CD4-positive, alpha-beta T cell treated with Interleukin-6 at 100 ng/mL for 8 hours (primary cell): Measurements from ENCODE around the gene NCOA7.
"Not testable (repeated sequence)": the region's sequence is repeated elsewhere in the genome, so short reads cannot be mapped to it uniquely, and the experiment has no call there.

Experiments
- DNase-seq: peaks from one replicate; pipeline ENCODE4 v3.0.0-alpha.2; 2020; ENCODE audit warnings: mixed read lengths, low spot score

The NCOA7 gene

DNA sequence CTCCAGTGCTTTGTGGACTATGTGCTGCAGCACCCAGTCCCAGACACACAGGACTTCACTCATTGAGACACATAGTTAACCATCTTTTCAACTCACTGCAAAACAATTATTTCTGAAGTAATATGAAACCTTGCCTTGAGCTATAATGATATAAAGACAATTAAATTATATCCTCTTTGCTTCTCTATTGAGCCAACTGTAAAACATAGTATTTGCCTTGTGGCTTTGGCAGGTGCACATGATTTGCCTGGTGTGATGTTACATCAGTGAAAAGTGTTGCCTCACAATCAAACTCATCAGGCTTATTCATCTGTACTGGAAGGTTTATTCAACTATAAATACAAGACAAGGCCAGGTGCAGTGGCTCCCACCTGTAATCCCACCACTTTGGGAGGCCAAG lies 80.6 kb downstream of the NCOA7 start:
- no peak for DNase-seq

DNA sequence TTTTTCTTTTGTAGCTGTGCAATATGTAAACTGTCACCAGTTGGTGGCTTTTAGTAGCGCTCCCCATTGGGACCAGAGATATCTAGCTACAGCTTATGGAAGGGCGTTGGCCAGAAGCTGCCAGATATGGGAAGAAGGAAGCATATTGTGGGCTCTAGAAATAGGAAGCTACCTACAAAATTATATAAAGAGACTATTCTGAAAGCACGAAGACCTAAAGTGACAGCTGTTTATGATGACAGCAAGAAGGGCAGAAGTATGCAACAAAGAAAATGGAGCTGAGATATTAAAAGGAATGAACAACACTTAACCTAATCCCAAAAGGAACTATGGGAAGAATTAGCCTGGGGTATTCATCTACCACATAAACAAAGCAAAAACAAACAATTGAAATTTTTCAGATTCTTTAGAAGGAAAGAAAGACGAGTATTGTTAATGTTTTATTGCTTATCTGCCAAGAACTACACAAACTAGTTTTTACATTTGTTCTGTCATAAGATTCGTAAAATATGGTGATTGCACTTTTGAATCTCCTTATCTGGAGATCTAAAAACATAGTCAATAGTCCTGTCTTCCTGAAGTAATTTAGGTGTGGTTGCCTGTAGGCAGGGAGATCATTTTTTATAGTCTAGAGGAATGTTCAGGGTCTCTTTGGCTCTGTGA lies 81.6 kb downstream of the NCOA7 start:
- no peak for DNase-seq

DNA sequence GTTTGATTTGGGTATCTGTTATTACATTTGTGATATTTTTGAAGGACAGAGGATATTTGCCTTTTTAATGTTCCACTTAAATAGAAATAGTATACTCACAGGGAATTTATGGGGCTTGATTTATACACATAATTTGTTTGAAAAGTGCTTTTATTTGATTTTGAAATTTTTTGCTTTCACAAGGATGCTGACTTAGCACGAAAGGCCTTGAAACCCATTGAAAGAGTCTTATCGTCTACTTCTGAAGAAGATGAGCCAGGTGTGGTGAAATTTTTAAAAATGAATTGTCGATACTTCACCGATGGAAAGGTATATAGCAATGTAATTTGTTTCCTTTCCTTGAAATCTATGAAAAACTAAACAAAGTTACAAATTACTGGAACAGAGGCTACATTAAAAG lies 91.5 kb downstream of the NCOA7 start:
- no peak for DNase-seq

DNA sequence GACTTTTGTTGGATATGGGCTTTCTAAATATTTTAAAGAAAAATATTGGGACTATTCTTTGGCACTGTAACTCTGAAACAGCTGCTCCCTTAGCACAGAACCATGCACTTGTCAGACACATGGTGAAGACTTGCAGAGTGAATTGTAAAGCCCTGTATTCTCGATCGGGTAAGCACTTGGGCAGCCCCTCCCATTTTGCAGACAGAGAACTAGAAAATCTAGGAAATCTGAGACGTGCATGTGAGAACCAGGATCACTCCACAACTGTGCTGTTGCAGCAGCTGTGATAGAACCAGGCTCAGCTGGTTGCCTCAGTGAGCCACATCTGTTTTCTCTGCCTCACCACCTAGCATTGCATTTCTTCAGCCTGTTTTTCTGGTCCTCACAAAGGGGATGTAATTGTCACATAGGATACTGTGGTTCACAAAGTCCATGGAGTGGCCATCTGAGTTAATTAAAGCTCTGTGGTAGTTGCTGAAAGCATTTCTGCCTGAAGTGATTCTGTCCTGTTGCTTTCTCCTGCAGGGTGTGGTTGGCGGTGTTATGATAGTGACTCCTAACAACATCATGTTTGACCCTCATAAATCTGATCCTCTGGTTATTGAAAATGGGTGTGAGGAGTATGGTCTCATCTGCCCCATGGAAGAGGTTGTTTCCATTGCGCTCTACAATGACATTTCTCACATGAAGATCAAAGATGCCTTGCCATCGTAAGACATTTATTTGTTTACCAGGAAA lies 94.0 kb downstream of the NCOA7 start:
- DNase-seq: no peak

DNA sequence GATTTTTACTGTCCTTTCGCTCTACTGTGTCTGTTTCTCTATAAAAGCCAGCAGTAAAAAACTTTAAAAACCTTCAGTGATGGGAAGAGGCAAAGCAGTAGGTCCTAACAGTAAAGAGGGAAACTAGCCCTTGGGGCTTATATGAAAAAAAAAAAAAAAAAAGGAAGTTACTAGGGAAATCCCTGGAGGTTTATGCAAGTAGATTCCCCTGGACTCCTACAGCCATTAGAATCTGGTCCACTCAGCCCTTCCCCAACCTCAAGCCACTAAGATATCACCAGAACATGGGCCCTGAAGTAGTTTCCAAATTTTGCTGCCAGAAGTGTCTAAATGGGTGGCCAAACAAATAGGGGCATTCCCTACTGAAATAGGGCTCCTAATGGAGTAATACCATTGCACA lies 95.3 kb downstream of the NCOA7 start:
- no peak for DNase-seq

DNA sequence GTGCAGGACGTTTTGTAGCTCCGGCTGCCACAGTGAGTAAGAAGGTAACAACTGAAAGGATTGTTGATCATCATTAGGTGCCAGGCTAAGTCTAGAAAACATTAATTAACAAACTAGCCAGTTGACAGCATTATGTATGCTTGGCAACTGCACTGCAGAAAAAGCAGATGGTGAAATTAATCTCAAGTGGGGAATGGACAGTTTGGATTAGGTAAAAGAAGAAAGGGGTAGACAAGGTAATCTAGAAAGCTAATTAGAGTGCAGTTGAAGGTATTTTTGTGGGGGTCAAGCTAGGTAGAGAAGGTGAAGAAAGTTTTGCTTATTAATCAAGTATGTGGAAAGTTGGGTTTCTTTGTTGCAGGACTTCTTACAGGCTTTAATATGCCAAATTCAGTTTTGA lies 96.2 kb downstream of the NCOA7 start:
- DNase-seq: no peak

DNA sequence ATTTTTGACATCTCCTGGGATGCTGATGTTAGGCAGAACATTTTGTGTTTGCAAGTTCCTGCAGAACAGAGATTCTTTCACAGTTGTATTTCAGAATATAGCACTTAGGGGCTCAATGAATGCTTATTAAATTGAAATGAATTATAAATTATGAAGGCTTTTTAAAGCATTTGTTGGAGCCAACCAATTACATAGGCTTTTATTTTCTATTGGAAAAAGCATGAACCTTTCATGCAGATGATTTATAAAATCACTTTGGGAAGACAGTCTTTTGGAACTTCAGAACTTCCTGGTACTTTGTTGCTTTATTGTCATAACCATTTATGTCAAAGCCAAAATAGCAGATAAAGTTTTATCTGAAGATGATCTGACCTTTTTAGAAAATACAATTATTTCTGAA lies 96.6 kb downstream of the NCOA7 start:
- no peak for DNase-seq

DNA sequence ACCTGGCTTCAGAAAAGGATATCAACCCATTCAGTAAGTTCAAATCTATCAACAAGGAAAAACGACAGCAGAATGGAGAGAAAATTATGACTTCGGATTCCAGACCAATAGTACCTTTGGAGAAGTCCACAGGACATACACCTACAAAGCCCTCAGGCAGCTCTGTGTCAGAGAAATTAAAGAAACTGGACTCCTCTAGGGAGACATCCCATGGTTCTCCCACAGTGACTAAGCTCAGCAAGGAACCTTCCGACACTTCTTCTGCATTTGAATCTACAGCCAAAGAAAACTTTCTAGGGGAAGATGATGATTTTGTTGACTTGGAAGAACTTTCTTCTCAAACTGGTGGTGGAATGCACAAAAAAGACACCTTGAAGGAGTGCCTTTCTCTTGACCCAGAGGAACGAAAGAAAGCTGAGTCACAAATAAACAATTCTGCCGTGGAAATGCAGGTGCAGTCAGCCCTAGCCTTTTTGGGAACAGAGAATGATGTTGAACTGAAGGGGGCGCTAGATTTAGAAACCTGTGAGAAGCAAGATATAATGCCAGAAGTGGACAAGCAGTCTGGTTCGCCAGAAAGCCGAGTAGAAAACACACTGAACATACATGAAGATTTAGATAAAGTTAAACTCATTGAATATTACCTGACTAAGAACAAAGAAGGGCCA lies 98.4 kb downstream of the NCOA7 start:
- DNase-seq: peak; percentile 22

DNA sequence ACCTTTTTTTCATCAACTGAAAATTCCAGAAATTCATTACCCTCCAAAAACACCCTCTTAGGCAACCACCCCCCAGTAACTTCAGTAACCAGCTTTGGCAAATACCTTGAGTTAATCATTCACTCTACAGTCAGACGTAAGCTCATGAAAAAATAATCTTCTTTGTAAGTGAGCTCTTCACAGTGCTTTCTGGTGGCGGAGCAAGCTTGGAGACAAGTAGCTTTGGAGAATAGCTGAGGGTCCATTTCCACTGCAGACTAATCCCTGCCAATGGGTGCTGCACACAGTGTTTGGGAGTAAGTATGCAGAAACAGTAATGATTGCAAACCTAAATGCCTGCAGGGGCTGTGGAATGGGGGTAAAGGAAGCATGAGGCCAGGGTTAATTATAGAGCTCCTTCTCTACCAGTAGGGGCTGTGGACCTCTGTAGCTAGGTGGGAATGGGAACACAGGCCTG lies 109.0 kb downstream of the NCOA7 start:
- DNase-seq: no peak

DNA sequence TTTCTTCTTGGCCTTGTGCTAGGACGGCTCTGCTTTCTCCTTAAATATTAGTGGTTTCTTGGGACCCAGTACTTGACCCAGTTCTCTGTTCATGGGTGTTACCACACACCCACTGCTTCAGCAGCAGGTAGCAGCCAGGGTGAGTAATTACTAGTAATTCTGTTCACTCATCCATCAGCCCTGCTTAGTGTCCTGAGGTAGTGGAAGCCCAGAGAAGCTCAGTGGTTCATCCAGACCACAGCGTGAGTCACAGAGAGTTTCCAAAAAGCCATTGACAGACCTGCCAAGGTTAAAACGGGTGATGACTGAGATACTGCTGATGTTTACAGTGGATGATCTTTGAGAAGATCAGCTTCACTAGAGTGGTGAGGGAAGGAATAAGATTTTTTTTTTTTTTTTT lies 114.1 kb downstream of the NCOA7 start:
- peak; percentile 59 for DNase-seq

DNA sequence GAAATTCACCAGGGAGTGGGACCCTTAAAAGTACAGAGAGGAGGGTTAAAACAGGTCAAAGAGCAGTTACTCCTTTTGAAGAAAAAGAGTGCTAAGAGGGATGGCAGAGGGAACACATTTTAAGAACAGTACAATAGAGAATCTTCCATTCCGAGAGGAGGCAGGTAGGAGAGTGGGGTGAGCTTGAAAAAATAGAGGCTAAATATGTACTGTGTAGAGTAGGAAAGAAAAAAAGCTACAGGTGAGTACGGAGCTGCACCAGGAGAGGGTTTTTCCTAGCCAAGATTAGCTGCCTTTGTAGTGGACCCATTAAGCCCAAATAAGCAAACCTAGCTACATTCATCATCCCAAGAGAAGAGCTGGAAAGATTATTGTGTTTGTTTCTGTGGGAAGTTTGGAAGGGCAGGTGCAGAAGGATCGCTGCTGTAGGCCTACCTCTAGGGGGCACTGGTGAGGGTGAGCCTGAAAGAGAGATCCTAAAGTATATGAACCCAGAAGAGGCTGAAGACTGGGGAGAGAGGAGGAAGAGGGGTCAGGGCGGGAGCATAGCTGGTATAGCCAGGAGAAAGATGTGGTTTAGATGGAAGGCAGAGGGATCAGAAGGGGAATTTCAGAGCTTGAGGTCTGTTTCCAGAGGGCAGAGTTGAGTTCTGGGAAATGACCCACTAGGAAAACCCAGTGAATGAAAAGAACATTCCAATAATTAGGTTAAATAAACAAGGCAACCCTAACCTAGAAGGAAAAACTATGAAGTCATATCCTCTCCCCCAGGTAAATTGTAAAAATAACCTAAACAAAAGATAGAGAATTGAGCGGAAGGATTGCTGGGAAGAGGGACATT lies 115.6 kb downstream of the NCOA7 start:
- peak; percentile 33 for DNase-seq

DNA sequence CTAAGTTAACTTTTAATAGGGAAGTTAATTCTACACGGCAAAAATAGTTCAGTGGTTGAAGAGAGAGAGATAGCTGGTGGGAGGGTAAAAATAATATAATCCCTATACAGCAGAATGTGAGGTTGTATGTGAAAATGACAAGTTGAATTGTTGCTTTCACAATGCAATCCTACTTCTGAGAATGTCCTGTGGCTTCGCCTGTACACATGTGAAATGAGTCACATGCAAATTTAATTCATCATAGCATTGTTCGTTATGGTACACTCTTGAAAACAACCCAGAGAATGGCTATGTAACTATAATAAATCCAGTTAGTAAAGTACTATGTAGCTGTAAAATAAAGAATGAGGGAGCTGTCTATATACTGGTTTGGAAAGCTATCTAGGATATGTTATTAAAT lies 119.8 kb downstream of the NCOA7 start:
- DNase-seq: no peak

DNA sequence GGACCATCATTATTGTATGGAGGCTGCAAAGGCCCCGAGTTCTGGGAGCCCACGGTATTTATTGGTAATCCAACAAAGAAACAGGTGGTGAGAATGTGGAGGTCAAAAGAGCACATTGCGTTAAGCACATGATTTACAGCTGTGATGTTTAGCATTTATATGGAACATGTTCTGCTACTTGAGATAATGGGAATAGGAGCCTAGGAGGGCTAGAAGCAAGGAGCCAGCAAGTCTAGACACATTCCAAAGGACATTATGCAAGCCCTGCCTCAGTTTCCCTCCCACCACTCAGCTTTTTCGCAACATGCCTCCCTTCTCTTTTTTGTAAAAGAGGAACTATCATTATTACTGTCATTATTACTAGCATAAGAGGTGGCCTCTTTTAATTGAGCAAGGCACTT lies 120.3 kb downstream of the NCOA7 start:
- DNase-seq: not testable (repeated sequence)

DNA sequence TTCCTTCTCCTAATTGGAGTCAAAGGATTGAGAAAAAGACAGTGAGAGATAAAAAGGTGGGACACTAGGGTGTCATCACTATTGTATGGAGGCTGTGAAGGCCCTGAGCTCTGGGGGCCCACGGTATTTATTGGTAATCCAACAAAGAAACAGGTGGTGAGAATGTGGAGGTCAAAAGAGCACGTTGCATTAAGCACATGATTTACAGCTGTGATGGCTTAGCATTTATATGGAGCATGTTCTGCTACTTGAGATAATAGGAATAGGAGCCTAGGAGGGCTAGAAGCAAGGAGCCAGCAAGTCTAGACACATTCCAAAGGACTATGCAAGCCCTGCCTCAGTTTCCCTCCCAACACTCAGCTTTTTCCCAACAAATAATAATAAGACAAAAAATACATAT lies 121.7 kb downstream of the NCOA7 start:
- DNase-seq: not testable (repeated sequence)

DNA sequence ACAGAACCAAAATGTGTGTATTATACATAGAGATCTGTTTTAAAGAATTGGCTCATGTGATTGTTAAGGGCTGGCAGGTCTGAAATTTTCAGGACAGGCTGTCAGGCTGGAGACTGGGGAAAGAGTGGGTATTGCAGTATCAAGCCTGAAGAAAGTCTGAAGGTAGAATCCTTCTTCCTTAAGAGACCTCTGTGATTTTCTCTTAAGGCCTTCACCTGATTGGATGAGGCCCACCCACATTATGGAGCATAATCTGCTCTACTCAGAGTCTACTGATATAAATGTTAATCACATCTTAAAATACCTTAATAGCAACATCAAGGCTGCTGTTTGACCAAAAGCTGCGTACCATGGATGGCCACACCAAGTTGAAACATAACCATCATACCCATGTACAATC lies 122.4 kb downstream of the NCOA7 start:
- no peak for DNase-seq

DNA sequence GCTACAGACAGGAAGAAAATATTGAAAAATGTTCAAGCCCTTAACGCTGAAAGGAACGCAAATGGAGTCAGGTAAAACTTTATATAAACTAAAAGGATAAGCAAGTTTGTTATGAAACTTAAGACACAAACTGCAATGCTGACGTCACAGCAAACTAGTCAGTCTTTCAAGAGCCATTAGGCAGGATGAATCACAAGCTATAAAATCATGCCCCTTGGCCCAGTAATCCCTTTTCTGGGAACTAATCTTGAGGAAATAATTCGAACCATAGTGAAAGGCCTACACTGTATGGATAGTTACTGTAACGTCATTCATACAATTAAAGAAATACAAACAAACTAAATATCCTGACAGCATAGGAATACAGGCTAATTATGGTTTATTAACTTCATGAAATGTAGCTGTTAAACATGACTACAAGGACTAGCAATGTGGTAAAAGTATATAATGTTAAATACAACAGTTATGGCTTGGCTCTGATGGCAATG lies 123.1 kb downstream of the NCOA7 start:
- no peak for DNase-seq

DNA sequence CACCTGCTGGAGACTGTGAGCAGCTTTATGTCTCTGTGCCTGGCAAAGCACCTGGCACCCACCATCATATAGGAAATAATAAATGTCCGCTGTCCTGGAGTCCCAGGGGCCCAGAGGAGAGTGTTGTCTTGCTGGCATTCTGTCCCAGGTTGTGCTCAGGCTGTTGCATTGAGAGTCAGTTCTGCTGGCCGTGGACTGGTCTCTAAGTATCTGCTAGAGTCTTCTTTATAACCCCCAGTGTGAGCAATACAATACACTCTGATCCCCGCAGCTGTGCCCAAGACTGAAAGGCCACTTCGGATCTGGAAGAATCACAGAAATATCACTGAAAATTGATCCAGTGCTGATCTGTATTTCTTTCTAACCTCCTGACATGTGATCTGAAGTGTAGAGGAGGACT lies 127.5 kb downstream of the NCOA7 start:
- no peak for DNase-seq

DNA sequence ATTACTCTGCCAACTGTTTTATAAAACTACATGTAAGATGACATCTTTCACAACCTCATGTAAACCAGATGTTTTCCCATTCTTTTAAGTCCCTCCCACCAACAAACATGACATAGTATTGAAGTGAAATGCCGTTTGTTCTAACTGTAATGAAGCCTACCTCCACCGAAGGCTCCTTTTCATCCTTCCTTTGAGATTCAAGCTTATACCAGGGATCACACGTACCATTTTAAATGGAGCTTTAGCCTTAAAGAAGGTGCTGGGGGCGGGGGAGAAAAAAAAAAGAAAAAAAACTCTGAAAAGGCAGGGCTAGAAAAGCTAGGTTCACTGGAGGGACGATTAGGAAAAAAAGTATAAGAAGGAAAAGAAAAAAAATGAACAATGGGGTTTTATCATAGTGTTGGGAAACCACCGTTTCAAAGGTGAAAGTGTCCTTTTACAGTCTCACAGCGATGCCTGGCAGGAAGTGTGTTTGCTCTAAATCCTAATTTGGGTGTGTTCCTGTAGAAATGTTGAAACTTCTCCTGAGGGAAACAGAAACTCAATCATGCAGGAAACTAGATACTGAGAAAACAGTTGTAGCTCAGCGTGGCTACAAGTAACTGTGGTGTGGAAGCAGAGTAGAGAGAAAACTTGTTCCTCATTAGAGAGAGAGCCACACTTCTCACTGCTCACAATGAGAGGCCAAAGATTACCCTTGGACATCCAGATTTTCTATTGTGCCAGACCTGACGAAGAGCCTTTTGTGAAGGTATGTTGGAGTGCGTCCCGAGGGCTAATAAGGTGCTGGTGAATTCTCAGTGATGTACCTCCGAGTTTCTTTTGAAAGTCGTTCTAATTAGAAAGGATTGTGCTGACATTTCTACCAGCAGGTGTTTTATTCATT lies 128.2 kb downstream of the NCOA7 start:
- DNase-seq: peak; percentile 52

DNA sequence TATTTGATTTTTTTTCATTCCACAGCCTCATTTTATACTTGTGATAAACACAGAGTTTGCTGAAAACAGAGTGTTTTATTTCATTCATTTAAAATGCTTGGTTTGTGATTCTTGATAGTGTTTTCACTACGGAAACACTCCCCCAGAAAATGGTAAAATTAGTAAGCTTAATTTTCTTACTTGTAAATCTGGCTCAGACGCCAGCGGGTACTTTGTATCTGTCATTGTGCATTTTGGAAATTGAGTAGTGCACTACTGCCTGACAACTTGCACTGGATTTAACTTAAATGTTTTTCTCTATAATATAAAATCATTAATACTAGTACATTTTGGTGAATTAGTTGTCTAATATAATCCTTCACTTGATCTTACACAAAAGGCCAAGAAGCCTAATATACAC lies 128.9 kb downstream of the NCOA7 start:
- no peak for DNase-seq

DNA sequence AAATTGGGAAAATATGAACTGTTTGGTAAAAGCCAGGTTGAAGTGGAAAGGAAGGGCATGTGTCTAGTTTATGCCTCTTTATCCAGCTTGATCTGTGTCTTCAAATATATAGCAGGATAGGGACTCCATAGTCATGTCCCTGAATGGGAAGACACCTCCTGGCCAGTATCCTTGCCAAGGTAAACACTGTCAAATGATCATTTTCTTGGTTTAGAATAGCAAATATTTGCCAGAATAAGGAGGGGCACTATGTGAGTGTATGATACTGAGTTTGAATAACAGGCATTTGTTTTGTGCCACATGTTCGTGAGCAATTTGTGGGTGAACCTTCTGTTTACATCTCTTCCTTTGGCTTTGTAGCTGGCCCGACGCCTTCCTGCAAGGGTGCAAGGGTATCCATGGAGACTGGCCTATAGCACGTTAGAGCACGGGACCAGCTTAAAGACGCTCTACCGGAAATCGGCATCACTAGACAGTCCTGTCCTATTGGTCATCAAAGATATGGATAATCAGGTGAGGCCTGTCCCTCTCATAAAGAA lies 131.6 kb downstream of the NCOA7 start:
- no peak for DNase-seq

DNA sequence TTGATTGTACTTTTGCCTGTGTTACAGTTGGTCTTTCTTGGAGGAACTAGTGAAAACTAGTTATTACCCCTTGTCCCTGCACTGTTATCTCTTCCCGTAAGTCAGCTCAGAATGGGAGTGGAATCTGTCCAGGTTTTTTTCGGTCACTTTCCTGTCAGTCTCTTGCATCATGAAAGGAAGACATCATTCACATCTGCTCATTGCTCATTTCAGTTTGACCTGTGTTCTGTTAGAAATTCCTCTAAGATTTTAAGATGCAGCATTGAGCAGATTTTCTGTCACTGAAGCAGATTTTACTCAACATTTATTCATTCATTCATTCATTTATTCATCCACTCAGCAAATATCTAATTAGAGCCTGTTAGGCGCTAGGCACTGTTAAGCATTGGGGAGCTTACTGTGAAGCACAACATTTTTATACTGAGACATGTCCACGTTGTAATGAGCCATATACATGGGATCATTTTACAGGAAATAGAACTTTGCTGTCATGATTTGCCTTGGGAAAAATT lies 132.7 kb downstream of the NCOA7 start:
- DNase-seq: no peak
